ENCODE measurements around the gene MRE11.
A peak's percentile ranks its signal among the peaks of the same experiment; 100 is the strongest.

Gene MRE11

DNA sequence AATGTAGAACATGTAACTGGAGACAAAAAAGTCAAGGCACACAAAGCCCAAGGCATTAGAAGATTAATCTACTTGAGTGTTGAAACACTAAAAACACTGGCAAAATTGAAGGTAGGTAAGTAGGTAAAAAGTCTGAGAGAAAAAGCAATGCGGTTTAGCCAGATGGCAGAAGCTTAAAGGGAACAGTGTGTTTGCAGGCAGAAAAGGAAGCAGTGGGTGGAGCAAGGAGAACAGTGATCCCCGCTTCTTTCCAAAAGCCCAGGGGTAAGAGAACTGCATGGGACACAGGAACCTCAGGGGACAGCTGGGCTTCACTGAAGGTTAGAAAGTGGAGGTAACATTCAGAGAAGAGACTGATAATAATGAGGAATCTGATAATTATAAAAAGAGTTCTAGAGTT, 16.0 kb downstream of the MRE11 start:
- DNase-seq (ENCODE audit: insufficient read length, low spot score): no peak
- FAIRE-seq: peak; percentile 56

DNA sequence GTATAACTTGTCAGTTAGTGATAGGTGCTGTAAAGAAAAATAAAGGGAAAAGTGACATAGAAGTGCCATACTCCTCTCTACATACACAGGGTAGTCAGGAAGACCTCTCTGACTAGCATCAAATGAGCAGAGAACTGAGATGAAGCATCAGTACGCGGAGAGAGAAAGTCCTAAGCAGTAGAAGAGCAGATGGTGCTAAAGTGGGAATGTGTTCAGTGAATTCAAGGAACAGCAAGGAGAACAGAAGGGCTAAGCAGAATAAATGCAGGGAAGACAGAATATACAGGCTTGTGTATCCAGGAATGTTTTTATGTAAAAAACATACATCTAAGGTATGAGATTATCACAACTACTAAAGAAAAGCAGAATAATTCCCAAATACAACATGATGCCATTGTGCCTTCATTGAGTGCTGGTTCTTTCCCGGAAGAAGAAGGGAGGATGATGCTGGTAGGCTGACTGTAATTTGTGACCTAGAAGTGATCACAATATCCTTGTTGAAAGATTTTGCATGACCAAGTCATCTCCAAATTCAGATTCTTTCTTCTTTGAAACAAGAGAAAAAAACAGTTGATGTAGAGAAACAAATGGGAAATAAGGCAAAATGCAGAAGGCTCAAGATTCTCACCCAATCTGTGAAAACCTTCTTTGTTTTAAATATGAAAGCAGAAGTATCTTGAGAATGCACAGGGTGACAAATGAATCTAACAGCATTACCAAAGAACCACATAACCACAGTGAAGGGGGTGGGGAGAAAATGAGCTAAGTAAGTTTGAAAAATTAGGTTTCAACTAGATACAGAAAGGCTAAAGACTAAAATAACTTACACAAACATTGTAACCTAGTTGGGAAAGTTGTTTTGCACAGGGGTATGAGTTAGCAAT, 20.5 kb downstream of the MRE11 start:
- DNase-seq (ENCODE audit: insufficient read length, low spot score) (no peak), FAIRE-seq (peak; percentile 92)
- TF ChIP-seq PAX5 (IDR thresholded peaks at IDR 0.05; ENCODE audit: insufficient read depth, low read length, severe bottlenecking): no peak
- 0 out of 2 replicates have a peak, but pooled peaks have one; percentile 30 for TF ChIP-seq POU2F2 (IDR thresholded peaks at IDR 0.05; ENCODE audit: low read depth, low read length)
- peak; percentile 21; the same call in 1 of the 2 replicates for TF ChIP-seq SPI1 (IDR thresholded peaks at IDR 0.05; ENCODE audit: low read depth, low read length)
- no peak for TF ChIP-seq TAF1 (IDR thresholded peaks at IDR 0.05; ENCODE audit: low read depth, low read length)

More for the DNA sequence above, 16.0 kb downstream of the MRE11 start:
- TF ChIP-seq POLR2AphosphoS5 (IDR thresholded peaks at IDR 0.05; ENCODE audit: low read depth, low read length): no peak
- no peak for TF ChIP-seq POU2F2 (IDR thresholded peaks at IDR 0.05; ENCODE audit: low read depth, low read length)
- TF ChIP-seq PAX5 (IDR thresholded peaks at IDR 0.05; ENCODE audit: insufficient read depth, low read length, severe bottlenecking): no peak
- TF ChIP-seq POLR2A (IDR thresholded peaks at IDR 0.05; ENCODE audit: low read depth, low read length): no peak
- TF ChIP-seq TAF1 (IDR thresholded peaks at IDR 0.05; ENCODE audit: low read depth, low read length): no peak
- no peak for TF ChIP-seq SPI1 (IDR thresholded peaks at IDR 0.05; ENCODE audit: low read depth, low read length)

- DNase-seq (ENCODE audit: insufficient read length, low spot score) (no peak), FAIRE-seq (peak; percentile 88)
- TF ChIP-seq TAF1 (IDR thresholded peaks at IDR 0.05; ENCODE audit: low read depth, low read length): no peak
- TF ChIP-seq POU2F2 (IDR thresholded peaks at IDR 0.05; ENCODE audit: low read depth, low read length): no peak
- peak; percentile 95 for TF ChIP-seq SPI1 (IDR thresholded peaks at IDR 0.05; ENCODE audit: low read depth, low read length)
These were observed 24.2 kb downstream of the MRE11 start for GRCh38 chr11:94469416-94469815.

DNA sequence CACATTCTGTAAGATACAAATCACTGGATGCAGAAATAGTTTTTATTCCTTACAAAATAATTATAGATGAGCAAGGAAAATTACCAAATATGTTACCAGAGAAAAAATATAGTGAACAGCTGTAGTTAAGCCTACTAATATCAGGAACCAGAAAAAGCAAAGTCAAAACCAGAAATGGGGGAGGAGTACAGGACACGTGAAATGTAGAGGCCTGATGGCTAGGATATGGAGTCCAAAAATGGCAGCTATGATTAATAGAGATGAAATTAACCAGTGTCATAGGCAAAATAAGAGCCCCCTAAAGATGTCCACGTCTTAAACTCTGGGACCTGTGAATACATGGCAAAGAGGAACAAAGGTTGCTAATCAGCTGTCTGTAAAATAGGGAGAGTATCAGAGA, 34.1 kb downstream of the MRE11 start:
- FAIRE-seq: no peak
- TF ChIP-seq SPI1 (IDR thresholded peaks at IDR 0.05; ENCODE audit: low read depth, low read length) (no peak), POU2F2 (IDR thresholded peaks at IDR 0.05; ENCODE audit: low read depth, low read length) (no peak), POLR2A (IDR thresholded peaks at IDR 0.05; ENCODE audit: low read depth, low read length) (no peak), PAX5 (IDR thresholded peaks at IDR 0.05; ENCODE audit: insufficient read depth, low read length, severe bottlenecking) (no peak)

GRCh38 chr11:94457118-94458029, 36.3 kb downstream of the MRE11 start:
- TF ChIP-seq TAF1 (IDR thresholded peaks at IDR 0.05; ENCODE audit: low read depth, low read length): no peak
- peak; percentile 55 for TF ChIP-seq SPI1 (IDR thresholded peaks at IDR 0.05; ENCODE audit: low read depth, low read length)
- no peak for DNase-seq (ENCODE audit: insufficient read length, low spot score)
- peak; percentile 38 for FAIRE-seq

More for the DNA sequence above, 34.1 kb downstream of the MRE11 start:
- no peak for DNase-seq (ENCODE audit: insufficient read length, low spot score)

DNA sequence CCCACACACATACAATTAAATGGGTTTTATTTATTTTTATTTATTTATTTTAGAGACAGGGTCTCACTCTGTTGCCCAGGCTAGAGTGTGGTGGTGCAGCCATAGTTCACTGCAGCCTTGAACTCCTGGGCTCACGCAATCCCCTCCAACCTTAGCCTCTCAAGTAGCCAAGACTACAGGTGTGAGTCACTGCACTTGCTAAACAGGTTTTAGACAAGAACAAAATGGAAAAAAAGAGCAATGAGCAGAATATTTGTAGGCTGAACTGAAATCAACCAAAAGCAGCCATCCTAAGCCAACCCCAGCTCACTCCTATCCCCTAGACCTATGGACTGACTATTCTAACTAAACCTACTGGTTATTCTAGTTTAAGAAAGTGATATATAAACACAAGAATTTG, 37.8 kb downstream of the MRE11 start:
- DNase-seq (ENCODE audit: insufficient read length, low spot score) (no peak), FAIRE-seq (no peak)
- TF ChIP-seq PAX5 (IDR thresholded peaks at IDR 0.05; ENCODE audit: insufficient read depth, low read length, severe bottlenecking) (no peak), POU2F2 (IDR thresholded peaks at IDR 0.05; ENCODE audit: low read depth, low read length) (no peak), POLR2A (IDR thresholded peaks at IDR 0.05; ENCODE audit: low read depth, low read length) (no peak), POLR2AphosphoS5 (IDR thresholded peaks at IDR 0.05; ENCODE audit: low read depth, low read length) (no peak), TAF1 (IDR thresholded peaks at IDR 0.05; ENCODE audit: low read depth, low read length) (no peak), SPI1 (IDR thresholded peaks at IDR 0.05; ENCODE audit: low read depth, low read length) (no peak)

- FAIRE-seq: no peak
- TF ChIP-seq POU2F2 (IDR thresholded peaks at IDR 0.05; ENCODE audit: low read depth, low read length) (no peak), SPI1 (IDR thresholded peaks at IDR 0.05; ENCODE audit: low read depth, low read length) (no peak), POLR2AphosphoS5 (IDR thresholded peaks at IDR 0.05; ENCODE audit: low read depth, low read length) (no peak), TAF1 (IDR thresholded peaks at IDR 0.05; ENCODE audit: low read depth, low read length) (no peak), PAX5 (IDR thresholded peaks at IDR 0.05; ENCODE audit: insufficient read depth, low read length, severe bottlenecking) (no peak), POLR2A (IDR thresholded peaks at IDR 0.05; ENCODE audit: low read depth, low read length) (no peak)
- DNase-seq (ENCODE audit: insufficient read length, low spot score): no peak
These were observed 39.3 kb downstream of the MRE11 start for GRCh38 chr11:94454301-94454700.

- TF ChIP-seq POU2F2 (IDR thresholded peaks at IDR 0.05; ENCODE audit: low read depth, low read length): no peak
- TF ChIP-seq SPI1 (IDR thresholded peaks at IDR 0.05; ENCODE audit: low read depth, low read length): no peak
- TF ChIP-seq POLR2A (IDR thresholded peaks at IDR 0.05; ENCODE audit: low read depth, low read length): no peak
- TF ChIP-seq POLR2AphosphoS5 (IDR thresholded peaks at IDR 0.05; ENCODE audit: low read depth, low read length): no peak
- no peak for TF ChIP-seq PAX5 (IDR thresholded peaks at IDR 0.05; ENCODE audit: insufficient read depth, low read length, severe bottlenecking)
- no peak for TF ChIP-seq TAF1 (IDR thresholded peaks at IDR 0.05; ENCODE audit: low read depth, low read length)
- FAIRE-seq (no peak), DNase-seq (ENCODE audit: insufficient read length, low spot score) (no peak)
These were observed 40.7 kb downstream of the MRE11 start for GRCh38 chr11:94452988-94453387.

DNA sequence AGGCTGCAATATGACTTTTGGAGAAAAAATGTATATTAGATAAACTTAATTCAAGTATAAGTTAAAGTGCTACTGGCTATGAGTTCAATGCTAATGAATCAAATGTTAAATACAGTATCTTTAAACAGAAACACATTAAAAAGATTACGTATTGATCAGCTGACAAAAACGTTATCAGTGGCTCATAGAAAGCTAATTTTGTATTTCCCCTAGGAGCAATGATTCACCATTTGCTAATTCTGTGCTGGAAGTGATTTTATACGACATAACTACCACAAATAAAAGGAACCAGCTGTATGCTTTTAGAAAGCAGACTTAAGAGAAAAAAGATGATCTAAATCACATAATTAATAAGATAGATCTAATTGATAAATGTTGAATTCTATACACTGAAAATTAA, 43.6 kb downstream of the MRE11 start:
- TF ChIP-seq POLR2A (IDR thresholded peaks at IDR 0.05; ENCODE audit: low read depth, low read length) (no peak), PAX5 (IDR thresholded peaks at IDR 0.05; ENCODE audit: insufficient read depth, low read length, severe bottlenecking) (no peak), POLR2AphosphoS5 (IDR thresholded peaks at IDR 0.05; ENCODE audit: low read depth, low read length) (no peak), SPI1 (IDR thresholded peaks at IDR 0.05; ENCODE audit: low read depth, low read length) (no peak), TAF1 (IDR thresholded peaks at IDR 0.05; ENCODE audit: low read depth, low read length) (no peak), POU2F2 (IDR thresholded peaks at IDR 0.05; ENCODE audit: low read depth, low read length) (no peak)
- no peak for FAIRE-seq
- DNase-seq (ENCODE audit: insufficient read length, low spot score): no peak

All from GM12891 (cell line).